ENCODE results near the gene GMDS. TPM values are rescaled to one million over a fixed set of nuclear protein-coding genes. Genes with fewer than 3 reads are reported as not detected.

Gene GMDS
- total and polyA plus RNA-seq, 2 of the 13 experiments (the other 11 are each of a cell fraction or from before 2014, with no cell fraction given): 64.4 to 112 TPM

DNA sequence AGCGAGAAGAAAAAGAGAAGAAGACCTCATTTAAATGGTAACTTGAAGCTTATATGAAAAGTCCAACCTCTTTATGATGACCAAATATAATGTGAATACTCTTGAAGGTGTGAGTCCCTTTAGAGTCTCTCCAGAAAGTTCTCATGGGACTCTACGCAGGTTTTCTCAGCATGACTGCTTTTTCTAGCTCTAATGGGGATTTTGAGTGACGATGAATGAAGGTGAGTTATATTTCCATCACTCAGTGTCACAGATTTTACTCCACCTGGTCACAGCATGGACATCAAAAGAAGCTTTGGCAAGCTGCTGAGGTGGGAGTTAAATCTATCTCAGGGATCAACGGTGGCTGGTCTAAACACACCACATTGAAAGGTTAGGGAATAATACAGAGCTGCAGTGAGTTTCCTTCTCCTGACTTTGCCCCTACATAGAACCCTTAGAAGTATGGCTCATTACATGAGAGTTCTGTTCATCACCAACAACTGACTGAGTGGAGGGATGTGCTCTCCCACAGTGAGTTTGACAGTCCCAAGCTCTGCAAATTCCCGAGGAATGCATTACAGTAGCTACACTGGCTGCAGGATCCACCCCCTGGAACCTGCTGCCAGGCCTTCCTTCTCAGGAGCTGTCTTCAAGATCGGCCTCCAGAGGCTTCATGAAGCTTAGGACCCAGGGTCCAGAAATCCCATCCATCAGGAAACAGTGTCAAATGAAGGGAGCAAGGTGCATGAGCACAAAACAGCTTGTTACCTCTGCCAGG lies 508.9 kb downstream of the GMDS start (continued):
- TF ChIP-seq, protein P1, sequence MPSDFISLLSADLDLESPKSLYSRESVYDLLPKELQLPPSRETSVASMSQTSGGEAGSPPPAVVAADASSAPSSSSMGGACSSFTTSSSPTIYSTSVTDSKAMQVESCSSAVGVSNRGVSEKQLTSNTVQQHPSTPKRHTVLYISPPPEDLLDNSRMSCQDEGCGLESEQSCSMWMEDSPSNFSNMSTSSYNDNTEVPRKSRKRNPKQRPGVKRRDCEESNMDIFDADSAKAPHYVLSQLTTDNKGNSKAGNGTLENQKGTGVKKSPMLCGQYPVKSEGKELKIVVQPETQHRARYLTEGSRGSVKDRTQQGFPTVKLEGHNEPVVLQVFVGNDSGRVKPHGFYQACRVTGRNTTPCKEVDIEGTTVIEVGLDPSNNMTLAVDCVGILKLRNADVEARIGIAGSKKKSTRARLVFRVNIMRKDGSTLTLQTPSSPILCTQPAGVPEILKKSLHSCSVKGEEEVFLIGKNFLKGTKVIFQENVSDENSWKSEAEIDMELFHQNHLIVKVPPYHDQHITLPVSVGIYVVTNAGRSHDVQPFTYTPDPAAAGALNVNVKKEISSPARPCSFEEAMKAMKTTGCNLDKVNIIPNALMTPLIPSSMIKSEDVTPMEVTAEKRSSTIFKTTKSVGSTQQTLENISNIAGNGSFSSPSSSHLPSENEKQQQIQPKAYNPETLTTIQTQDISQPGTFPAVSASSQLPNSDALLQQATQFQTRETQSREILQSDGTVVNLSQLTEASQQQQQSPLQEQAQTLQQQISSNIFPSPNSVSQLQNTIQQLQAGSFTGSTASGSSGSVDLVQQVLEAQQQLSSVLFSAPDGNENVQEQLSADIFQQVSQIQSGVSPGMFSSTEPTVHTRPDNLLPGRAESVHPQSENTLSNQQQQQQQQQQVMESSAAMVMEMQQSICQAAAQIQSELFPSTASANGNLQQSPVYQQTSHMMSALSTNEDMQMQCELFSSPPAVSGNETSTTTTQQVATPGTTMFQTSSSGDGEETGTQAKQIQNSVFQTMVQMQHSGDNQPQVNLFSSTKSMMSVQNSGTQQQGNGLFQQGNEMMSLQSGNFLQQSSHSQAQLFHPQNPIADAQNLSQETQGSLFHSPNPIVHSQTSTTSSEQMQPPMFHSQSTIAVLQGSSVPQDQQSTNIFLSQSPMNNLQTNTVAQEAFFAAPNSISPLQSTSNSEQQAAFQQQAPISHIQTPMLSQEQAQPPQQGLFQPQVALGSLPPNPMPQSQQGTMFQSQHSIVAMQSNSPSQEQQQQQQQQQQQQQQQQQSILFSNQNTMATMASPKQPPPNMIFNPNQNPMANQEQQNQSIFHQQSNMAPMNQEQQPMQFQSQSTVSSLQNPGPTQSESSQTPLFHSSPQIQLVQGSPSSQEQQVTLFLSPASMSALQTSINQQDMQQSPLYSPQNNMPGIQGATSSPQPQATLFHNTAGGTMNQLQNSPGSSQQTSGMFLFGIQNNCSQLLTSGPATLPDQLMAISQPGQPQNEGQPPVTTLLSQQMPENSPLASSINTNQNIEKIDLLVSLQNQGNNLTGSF (CRISPR knock-in tag; IDR thresholded peaks at IDR 0.05): no peak
- TF ChIP-seq REL (CRISPR knock-in tag; conservative IDR thresholded peaks at IDR 0.05): no peak
- TF ChIP-seq CREB1 (IDR thresholded peaks at IDR 0.05): no peak
- TF ChIP-seq CREB1 (CRISPR knock-in tag; IDR thresholded peaks at IDR 0.05): no peak
- TF ChIP-seq ASH2L (IDR thresholded peaks at IDR 0.05; ENCODE audit: insufficient read length, low read depth, low read length): no peak
- TF ChIP-seq CC2D1A (CRISPR knock-in tag; IDR thresholded peaks at IDR 0.05): no peak
- TF ChIP-seq ZNF746 (CRISPR knock-in tag; IDR thresholded peaks at IDR 0.05): no peak
- no peak for TF ChIP-seq ZBTB1 (CRISPR knock-in tag; IDR thresholded peaks at IDR 0.05; ENCODE audit: borderline replicate concordance)
- TF ChIP-seq KDM3A (CRISPR knock-in tag; IDR thresholded peaks at IDR 0.05; ENCODE audit: low read depth): no peak
- no peak for TF ChIP-seq ZNF780A (CRISPR knock-in tag; IDR thresholded peaks at IDR 0.05)
- TF ChIP-seq TAF15 (IDR thresholded peaks at IDR 0.05; ENCODE audit: low read depth, low read length, poor library complexity, severe bottlenecking): no peak
